Mucosa of descending colon (tissue), 3 donors: Measurements from ENCODE around the gene SMLR1. TPM values are rescaled to one million over a fixed set of nuclear protein-coding genes. Genes with fewer than 3 reads are reported as not detected.

ENCODE experiments used
- ATAC-seq: fragments of 200-7000 bp; cut with Tn5 transposase; one replicate; pipeline ENCODE4 v1.9.1; 2020; ENCODE audit warnings: mild to moderate bottlenecking, moderate library complexity
- DNase-seq, 3 donors: peaks; one replicate each; pipeline ENCODE4 v3.0.0-alpha.2; 2020
- H3K36me3 ChIP-seq: fragments of 200-600 bp; one replicate; pipeline ENCODE4 v1.8.0; 2021; ENCODE audit warnings: low read depth, mild to moderate bottlenecking
- H3K4me1 ChIP-seq: fragments of 200-600 bp; one replicate; pipeline ENCODE4 v1.8.0; 2021; ENCODE audit warnings: low read depth, mild to moderate bottlenecking
- H3K4me3 ChIP-seq: fragments of 200-600 bp; one replicate; pipeline ENCODE4 v1.8.0; 2021; ENCODE audit warnings: mild to moderate bottlenecking
- H3K9me3 ChIP-seq: fragments of 200-600 bp; one replicate; pipeline ENCODE4 v1.8.0; 2021; ENCODE audit warnings: mild to moderate bottlenecking
- CTCF ChIP-seq: fragments of 200-600 bp; IDR thresholded peaks from one replicate; pipeline ENCODE4 v1.8.0; 2022; ENCODE audit warnings: antibody characterized with exemption, mild to moderate bottlenecking
- intact Hi-C, 2 donors: fragments of 100-400 bp; cut with DNase I in 1 of 2; cut with micrococcal nuclease in 1 of 2; formaldehyde crosslinking; loops; one replicate each; pipeline versions ENCODE4 v1.11.0 to v1.11.1; 2022; cut with DNase I, micrococcal nuclease
- total RNA-seq, 3 donors: library from RNA; stranded (reverse); fragmentation: NEBNext Ultra II Directional in 2 of 3; extraction: Animal tissue kit (Norgen Biotek cat#: 25700) in 2 of 3; gene quantifications; one replicate each; pipeline versions ENCODE4 v1.2.1 to v1.2.4, GENCODE V29; 2021 to 2023
- donor health status: DM: no; HTN: no; CAD: no; lungs with moderate emphysema.
- donor health status: DM: no; HTN: no; CAD: no.
- donor health status: DM: no; HTN: yes; CAD: no.

Gene SMLR1
- total RNA-seq, 3 donors from 2014 or later, result not detected

GRCh38 chr6:130864344-130864743 lies 37.1 kb downstream of the SMLR1 start:
- intact Hi-C loops, result no loop called here
- no peaks in the 10 kb centered on the region for H3K36me3 ChIP-seq
- no peak overlapping the region for H3K4me3 ChIP-seq
- DNase-seq (no peak), ATAC-seq (no peak)
- H3K4me1 ChIP-seq, result no peaks in the 10 kb centered on the region
- H3K9me3 ChIP-seq, result no peaks in the 10 kb centered on the region
- TF ChIP-seq CTCF, result no peak

DNA sequence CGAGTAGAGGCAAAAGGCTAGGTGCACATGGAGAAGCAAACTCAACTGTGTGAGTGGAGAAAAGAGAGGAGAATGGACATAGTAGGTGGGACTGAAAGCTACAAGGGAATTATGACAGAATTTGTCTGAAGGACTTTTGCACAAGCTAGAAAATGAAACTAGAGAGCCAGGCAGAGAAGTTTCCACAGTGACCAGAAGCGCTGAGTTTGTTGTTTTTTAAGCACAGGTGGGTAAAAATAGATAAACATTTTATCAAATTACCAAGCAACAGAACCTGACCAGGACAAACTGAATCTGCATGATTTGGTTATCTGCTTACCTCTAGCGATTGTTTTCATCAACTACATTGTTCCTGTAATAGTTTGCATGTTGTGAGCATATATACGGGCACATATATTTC lies 38.6 kb downstream of the SMLR1 start:
- H3K36me3 ChIP-seq, result no peaks in the 10 kb centered on the region
- intact Hi-C loops, result no loop called here
- DNase-seq (no peak), ATAC-seq (no peak)
- H3K4me1 ChIP-seq, result no peaks in the 10 kb centered on the region
- no peaks in the 10 kb centered on the region for H3K9me3 ChIP-seq
- no peak overlapping the region for H3K4me3 ChIP-seq
- TF ChIP-seq CTCF, result no peak

DNA sequence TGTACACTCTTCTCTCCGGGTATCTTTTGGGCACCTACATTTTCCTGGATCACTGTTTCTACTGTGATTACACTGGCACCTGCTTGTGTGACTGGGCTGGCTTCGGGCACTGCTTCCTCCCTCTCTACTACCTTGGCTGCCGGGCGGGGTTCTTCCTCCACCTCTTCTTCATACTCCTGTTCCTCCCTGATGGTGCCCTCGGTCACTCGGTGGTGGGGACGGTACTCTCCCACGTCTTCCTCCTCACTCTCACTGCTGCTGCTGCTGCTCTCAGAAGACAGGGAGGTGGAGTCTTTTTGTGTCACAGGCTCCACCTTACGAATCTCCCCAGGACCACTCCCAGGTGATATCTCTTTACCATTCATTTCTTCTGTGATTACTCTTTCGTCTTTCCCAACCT lies 42.5 kb downstream of the SMLR1 start:
- TF ChIP-seq CTCF, result no peak
- Histone ChIP-seq H3K4me1 (no peaks in the 10 kb centered on the region), H3K36me3 (no peaks in the 10 kb centered on the region), H3K9me3 (no peaks in the 10 kb centered on the region), H3K4me3 (no peak overlapping the region)
- intact Hi-C loops, result loop anchor here in 1 of 2 donors (10.0 kb wide), 1 partner anchor 545 kb away; no protein-coding TSS in a partner anchor
- ATAC-seq, result no peak
- no peak for DNase-seq

DNA sequence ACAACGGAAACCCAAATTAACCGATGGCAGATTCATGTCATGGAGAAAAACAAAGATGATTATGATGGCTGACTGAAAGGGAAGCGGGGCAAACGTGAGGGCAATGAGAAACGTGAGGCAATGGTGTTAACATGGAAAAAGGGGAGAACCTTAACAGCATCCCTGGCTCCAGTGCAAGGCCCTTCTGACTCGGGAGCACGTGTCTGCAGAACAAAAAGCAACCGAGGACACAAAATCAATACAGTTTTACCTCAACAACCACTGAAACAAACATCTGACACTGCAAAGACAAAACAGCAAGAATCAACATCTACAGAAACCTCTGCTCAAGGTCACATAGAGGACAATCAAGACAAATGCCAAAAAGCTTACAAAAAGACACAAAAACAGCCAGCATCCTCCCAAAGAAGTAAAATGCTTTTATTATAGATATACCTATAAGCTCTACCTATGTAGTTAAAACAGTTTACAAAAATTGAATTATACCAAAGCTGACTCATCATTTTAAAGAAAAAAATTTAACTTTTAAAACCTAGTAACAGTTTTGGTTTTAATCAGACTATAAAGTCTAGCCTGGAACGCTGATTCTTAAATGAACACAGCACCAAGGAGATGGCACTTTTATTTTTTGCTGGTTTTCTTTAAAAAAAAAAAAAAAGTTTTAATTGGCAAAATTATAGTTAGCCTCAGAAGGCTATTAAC lies 43.1 kb downstream of the SMLR1 start:
- intact Hi-C loops, result loop anchor here in 1 of 2 donors (10.0 kb wide), 1 partner anchor 546 kb away; no protein-coding TSS in a partner anchor
- ATAC-seq, result no peak
- Histone ChIP-seq H3K4me1 (no peaks in the 10 kb centered on the region), H3K4me3 (no peak overlapping the region), H3K9me3 (no peaks in the 10 kb centered on the region), H3K36me3 (no peaks in the 10 kb centered on the region)
- DNase-seq, result no peak
- no peak for TF ChIP-seq CTCF

DNA sequence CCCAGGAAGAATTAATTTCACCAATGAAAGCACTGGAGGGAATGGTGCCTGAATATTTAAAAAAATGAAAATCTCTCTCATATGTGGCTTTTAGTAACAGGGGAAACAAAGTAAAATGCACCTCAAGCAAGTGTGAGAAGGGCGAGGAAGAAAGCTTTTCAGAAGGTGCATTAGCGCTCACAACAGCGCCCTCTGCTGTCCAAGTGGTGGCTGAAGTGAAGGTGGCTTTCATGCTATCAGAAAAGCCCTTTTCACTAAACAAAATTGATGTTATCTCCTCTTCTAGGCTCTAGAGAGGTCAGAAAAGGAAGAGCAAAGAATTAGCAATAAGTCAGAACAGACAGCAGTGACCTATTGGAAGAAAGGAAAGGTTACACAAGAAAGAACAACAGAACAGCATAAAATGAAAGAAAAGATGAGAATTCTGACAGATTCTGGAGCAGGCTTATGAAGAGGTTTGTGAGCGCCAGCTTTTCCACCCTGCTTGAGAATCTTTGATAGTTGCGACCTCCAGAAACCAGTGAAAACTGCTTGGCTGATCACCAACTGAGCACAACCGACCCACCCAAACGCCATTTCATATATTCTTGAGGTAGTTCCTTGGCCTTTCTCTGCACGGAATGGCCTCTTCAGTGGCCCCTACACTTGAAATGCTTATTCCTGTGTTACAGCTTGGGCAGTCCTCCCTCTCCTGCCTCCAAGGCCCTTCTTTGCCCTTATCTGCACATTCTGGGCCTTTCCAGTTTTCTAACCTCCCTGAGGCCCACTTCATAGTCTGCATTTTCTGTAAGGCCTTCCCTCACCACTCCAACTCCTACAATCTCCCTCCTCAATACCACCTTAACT lies 45.3 kb downstream of the SMLR1 start:
- intact Hi-C loops, result loop anchor here in 1 of 2 donors (10.0 kb wide), 1 partner anchor 548 kb away; no protein-coding TSS in a partner anchor
- Histone ChIP-seq H3K9me3 (no peaks in the 10 kb centered on the region), H3K36me3 (no peaks in the 10 kb centered on the region), H3K4me1 (no peaks in the 10 kb centered on the region), H3K4me3 (no peak overlapping the region)
- ATAC-seq (peak; percentile 76), DNase-seq (peak; percentile 56 to 89 (median 79))
- peak; percentile 74 for TF ChIP-seq CTCF
